SK-MEL-5 (cell line): ENCODE data around the gene DPYD. TPM values are rescaled to one million over a fixed set of nuclear protein-coding genes. Genes with fewer than 3 reads are reported as not detected.

ENCODE experiments used
- DNase-seq: peaks from one replicate; pipeline ENCODE4 v3.0.0-alpha.2; 2016; ENCODE audit warnings: low read depth, low spot score
- in situ Hi-C: cut with HindIII; loops from 2 replicates; pipeline ENCODE4 v1.10.0; 2016; ENCODE audit warnings: low sequenced_read_pairs, high pct_unique_total_duplicates, low pct_unique_long_range_greater_than_20kb
- total RNA-seq: library from RNA; depleted of rRNA; stranded (reverse); fragments of >200 nt; shearing (Covaris generic); gene quantifications from 2 replicates; pipeline ENCODE4 v1.2.3, GENCODE V29; 2014

DPYD gene
- total RNA-seq, 1 experiment from 2014 or later: not detected

GRCh38 chr1:97078872-97079271, 842.0 kb downstream of the DPYD start:
- no peak for DNase-seq
- in situ Hi-C loops: no loop called here

- in situ Hi-C loops: no loop called here
- DNase-seq: no peak
Observed at GRCh38 chr1:97077221-97077620, 843.6 kb downstream of the DPYD start.

GRCh38 chr1:97074771-97075170, 846.1 kb downstream of the DPYD start:
- in situ Hi-C loops: no loop called here
- no peak for DNase-seq

GRCh38 chr1:97073936-97074335, 846.9 kb downstream of the DPYD start:
- in situ Hi-C loops: no loop called here
- DNase-seq: no peak

- no peak for DNase-seq
- in situ Hi-C loops: no loop called here
Observed at GRCh38 chr1:97073169-97073568, 847.7 kb downstream of the DPYD start.

- DNase-seq: no peak
- in situ Hi-C loops: no loop called here
Observed at GRCh38 chr1:97071173-97071572, 849.7 kb downstream of the DPYD start.

GRCh38 chr1:97070376-97070775, 850.5 kb downstream of the DPYD start:
- DNase-seq: no peak
- in situ Hi-C loops: no loop called here

GRCh38 chr1:97069312-97069711, 851.5 kb downstream of the DPYD start:
- DNase-seq: no peak

GRCh38 chr1:97066860-97067259, 854.0 kb downstream of the DPYD start:
- no peak for DNase-seq
- in situ Hi-C loops: no loop called here

More at GRCh38 chr1:97069312-97069711, 851.5 kb downstream of the DPYD start:
- in situ Hi-C loops: no loop called here

GRCh38 chr1:97063532-97063931, 857.3 kb downstream of the DPYD start:
- DNase-seq: no peak
- in situ Hi-C loops: no loop called here

- in situ Hi-C loops: no loop called here
- no peak for DNase-seq
Observed at GRCh38 chr1:97061604-97062003, 859.2 kb downstream of the DPYD start.

- no peak for DNase-seq
- in situ Hi-C loops: no loop called here
Observed at GRCh38 chr1:97056386-97056785, 864.4 kb downstream of the DPYD start.

- DNase-seq: no peak
- in situ Hi-C loops: no loop called here
Observed at GRCh38 chr1:97053268-97053667, 867.6 kb downstream of the DPYD start.

- in situ Hi-C loops: no loop called here
- DNase-seq: no peak
Observed at GRCh38 chr1:97051823-97052222, 869.0 kb downstream of the DPYD start.

GRCh38 chr1:97050506-97050905, 870.3 kb downstream of the DPYD start:
- peak; percentile 55 for DNase-seq
- in situ Hi-C loops: no loop called here

- in situ Hi-C loops: no loop called here
- DNase-seq: no peak
Observed at GRCh38 chr1:97047421-97047793, 873.4 kb downstream of the DPYD start.

GRCh38 chr1:97046765-97047420, 873.9 kb downstream of the DPYD start:
- no peak for DNase-seq
- in situ Hi-C loops: no loop called here

- in situ Hi-C loops: no loop called here
- DNase-seq: no peak
Observed at GRCh38 chr1:97044159-97044760, 876.6 kb downstream of the DPYD start.

GRCh38 chr1:97042551-97042950, 878.3 kb downstream of the DPYD start:
- in situ Hi-C loops: no loop called here
- no peak for DNase-seq
